WTC11 (cell line): ENCODE results near the gene RPS6KC1. TPM values are rescaled to one million over a fixed set of nuclear protein-coding genes. Genes with fewer than 3 reads are reported as not detected.
"Not testable (repeated sequence)": the region's sequence is repeated elsewhere in the genome, so short reads cannot be mapped to it uniquely, and the experiment has no call there.

ENCODE experiments used
- ATAC-seq: fragments of 200-7000 bp; cut with Tn5 transposase; 2 replicates; pipeline ENCODE4 v1.10.0; 2021; ENCODE audit warnings: mild to moderate bottlenecking, moderate library complexity
- CTCF ChIA-PET: fragments of 300-600 bp; sonication (Branson Sonifier 250); formaldehyde crosslinking; loops from one replicate; lab custom pipeline; 2021; ENCODE audit warnings: antibody characterized with exemption; lab: Charles Lee
- POLR2A ChIA-PET: fragments of 350-600 bp; sonication (Branson Sonifier 250); formaldehyde crosslinking; loops from one replicate; lab custom pipeline; 2021; ENCODE audit warnings: antibody characterized with exemption; lab: Charles Lee
- DNase-seq: peaks from one replicate; pipeline ENCODE4 v3.0.0; 2021; ENCODE audit warnings: low spot score
- H3K27ac Mint-ChIP-seq: 2 replicates; pipeline ENCODE4 v1.8.0; 2021; ENCODE audit warnings: mixed read lengths
- H3K27me3 Mint-ChIP-seq: 2 replicates; pipeline ENCODE4 v1.8.0; 2021; ENCODE audit warnings: low read depth, mild to moderate bottlenecking, moderate library complexity, mixed read lengths
- H3K36me3 Mint-ChIP-seq: 2 replicates; pipeline ENCODE4 v1.8.0; 2021; ENCODE audit warnings: mixed read lengths
- H3K4me1 Mint-ChIP-seq: 2 replicates; pipeline ENCODE4 v1.8.0; 2022; ENCODE audit warnings: mixed read lengths
- H3K4me3 Mint-ChIP-seq: 2 replicates; pipeline ENCODE4 v1.8.0; 2021; ENCODE audit warnings: mild to moderate bottlenecking, moderate library complexity, mixed read lengths
- H3K9me3 Mint-ChIP-seq: 2 replicates; pipeline ENCODE4 v1.8.0; 2021; ENCODE audit warnings: mixed read lengths
- EMX1 ChIP-seq: fragments of 250-450 bp; sonication (Bioruptor Pico); IDR thresholded peaks from 2 replicates; pipeline ENCODE4 v1.8.0; 2021; ENCODE audit warnings: mild to moderate bottlenecking
- JAZF1 ChIP-seq: fragments of 250-450 bp; sonication (Bioruptor Pico); IDR thresholded peaks from 2 replicates; pipeline ENCODE4 v1.9.0; 2021; ENCODE audit warnings: moderate library complexity, mild to moderate bottlenecking, inconsistent platforms
- OVOL2 ChIP-seq: fragments of 250-450 bp; sonication (Bioruptor Pico); IDR thresholded peaks from 2 replicates; pipeline ENCODE4 v1.9.0; 2021; ENCODE audit warnings: mild to moderate bottlenecking, borderline replicate concordance
- SP1 ChIP-seq: sonication (generic); formaldehyde crosslinking; conservative IDR thresholded peaks from 2 replicates; pipeline ENCODE4 v1.8.1; 2022; ENCODE audit warnings: missing genetic modification reagents
- TEAD1 ChIP-seq: sonication (generic); formaldehyde crosslinking; IDR thresholded peaks from 2 replicates; pipeline ENCODE4 v1.8.0; 2022; ENCODE audit warnings: mild to moderate bottlenecking, missing genetic modification reagents
- ZNF219 ChIP-seq: sonication (generic); formaldehyde crosslinking; IDR thresholded peaks from 2 replicates; pipeline ENCODE4 v1.8.0; 2023; ENCODE audit warnings: missing genetic modification reagents, mild to moderate bottlenecking, borderline replicate concordance
- ZNF416 ChIP-seq: fragments of 250-450 bp; sonication (Bioruptor Pico); IDR thresholded peaks from 2 replicates; pipeline ENCODE4 v1.9.0; 2021; ENCODE audit warnings: mild to moderate bottlenecking, inconsistent platforms
- total RNA-seq: library from RNA; stranded (reverse); gene quantifications from 3 replicates; pipeline ENCODE4 v1.2.3, GENCODE V29; 2021
- TF ChIP-seq, protein P1 (sequence below): fragments of 200-600 bp; IDR thresholded peaks from 2 replicates; pipeline ENCODE4 v1.8.0; 2022; ENCODE audit warnings: antibody characterized with exemption
- TF ChIP-seq, protein P2 (sequence below): sonication (generic); formaldehyde crosslinking; IDR thresholded peaks from 2 replicates; pipeline ENCODE4 v1.8.0; 2023; ENCODE audit warnings: missing genetic modification reagents
- TF ChIP-seq, protein P3 (sequence below): sonication (generic); formaldehyde crosslinking; IDR thresholded peaks from 2 replicates; pipeline ENCODE4 v1.8.1; 2022; ENCODE audit warnings: mild to moderate bottlenecking, moderate library complexity, missing genetic modification reagents
- TF ChIP-seq, protein P4 (sequence below): sonication (generic); formaldehyde crosslinking; IDR thresholded peaks from 2 replicates; pipeline ENCODE4 v1.8.1; 2023; ENCODE audit warnings: mild to moderate bottlenecking, missing genetic modification reagents
- TF ChIP-seq, protein P5 (sequence below): sonication (generic); formaldehyde crosslinking; IDR thresholded peaks from 2 replicates; pipeline ENCODE4 v1.8.0; 2022; ENCODE audit warnings: mild to moderate bottlenecking, missing genetic modification reagents
- TF ChIP-seq, protein P6 (sequence below): fragments of 250-450 bp; sonication (Bioruptor Pico); IDR thresholded peaks from 2 replicates; pipeline ENCODE4 v1.9.0; 2021; ENCODE audit warnings: mild to moderate bottlenecking
- TF ChIP-seq, protein P7 (sequence below): sonication (generic); formaldehyde crosslinking; IDR thresholded peaks from 2 replicates; pipeline ENCODE4 v1.8.0; 2022; ENCODE audit warnings: mild to moderate bottlenecking, missing genetic modification reagents
- TF ChIP-seq, protein P8 (sequence below): sonication (generic); formaldehyde crosslinking; IDR thresholded peaks from 2 replicates; pipeline ENCODE4 v1.8.0; 2022; ENCODE audit warnings: missing genetic modification reagents
- TF ChIP-seq, protein P9 (sequence below): fragments of 250-450 bp; sonication (Bioruptor Pico); IDR thresholded peaks from 2 replicates; pipeline ENCODE4 v1.9.0; 2021; ENCODE audit warnings: mild to moderate bottlenecking

RPS6KC1 gene
- total RNA-seq, 1 experiment from 2014 or later, result 17.4 TPM

DNA sequence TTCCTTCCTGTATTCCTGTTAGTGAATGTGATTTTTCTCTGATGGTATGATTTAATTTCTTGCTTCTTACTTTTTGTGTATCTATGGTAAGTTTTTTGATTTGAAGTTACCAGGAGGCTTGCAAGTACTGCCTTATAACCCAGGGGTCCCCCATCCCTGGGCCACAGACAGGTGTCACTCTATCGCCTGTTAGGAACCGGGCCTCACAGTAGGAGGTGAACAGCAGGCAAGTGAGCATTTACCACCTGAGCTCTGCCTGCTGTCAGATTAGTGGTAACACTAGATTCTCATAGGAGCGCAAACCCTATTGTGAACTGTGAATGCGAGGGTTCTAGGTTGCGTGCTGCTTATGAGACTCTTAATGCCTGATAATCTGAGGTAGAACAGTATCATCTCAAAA lies 143.3 kb downstream of the RPS6KC1 start (continued):
- TF ChIP-seq, protein P1, sequence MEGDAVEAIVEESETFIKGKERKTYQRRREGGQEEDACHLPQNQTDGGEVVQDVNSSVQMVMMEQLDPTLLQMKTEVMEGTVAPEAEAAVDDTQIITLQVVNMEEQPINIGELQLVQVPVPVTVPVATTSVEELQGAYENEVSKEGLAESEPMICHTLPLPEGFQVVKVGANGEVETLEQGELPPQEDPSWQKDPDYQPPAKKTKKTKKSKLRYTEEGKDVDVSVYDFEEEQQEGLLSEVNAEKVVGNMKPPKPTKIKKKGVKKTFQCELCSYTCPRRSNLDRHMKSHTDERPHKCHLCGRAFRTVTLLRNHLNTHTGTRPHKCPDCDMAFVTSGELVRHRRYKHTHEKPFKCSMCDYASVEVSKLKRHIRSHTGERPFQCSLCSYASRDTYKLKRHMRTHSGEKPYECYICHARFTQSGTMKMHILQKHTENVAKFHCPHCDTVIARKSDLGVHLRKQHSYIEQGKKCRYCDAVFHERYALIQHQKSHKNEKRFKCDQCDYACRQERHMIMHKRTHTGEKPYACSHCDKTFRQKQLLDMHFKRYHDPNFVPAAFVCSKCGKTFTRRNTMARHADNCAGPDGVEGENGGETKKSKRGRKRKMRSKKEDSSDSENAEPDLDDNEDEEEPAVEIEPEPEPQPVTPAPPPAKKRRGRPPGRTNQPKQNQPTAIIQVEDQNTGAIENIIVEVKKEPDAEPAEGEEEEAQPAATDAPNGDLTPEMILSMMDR, result no peak
- no peak for TF ChIP-seq SP1 (CRISPR knock-in tag)
- TF ChIP-seq, protein P2, sequence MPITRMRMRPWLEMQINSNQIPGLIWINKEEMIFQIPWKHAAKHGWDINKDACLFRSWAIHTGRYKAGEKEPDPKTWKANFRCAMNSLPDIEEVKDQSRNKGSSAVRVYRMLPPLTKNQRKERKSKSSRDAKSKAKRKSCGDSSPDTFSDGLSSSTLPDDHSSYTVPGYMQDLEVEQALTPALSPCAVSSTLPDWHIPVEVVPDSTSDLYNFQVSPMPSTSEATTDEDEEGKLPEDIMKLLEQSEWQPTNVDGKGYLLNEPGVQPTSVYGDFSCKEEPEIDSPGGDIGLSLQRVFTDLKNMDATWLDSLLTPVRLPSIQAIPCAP (CRISPR knock-in tag), result no peak
- TF ChIP-seq, protein P3, sequence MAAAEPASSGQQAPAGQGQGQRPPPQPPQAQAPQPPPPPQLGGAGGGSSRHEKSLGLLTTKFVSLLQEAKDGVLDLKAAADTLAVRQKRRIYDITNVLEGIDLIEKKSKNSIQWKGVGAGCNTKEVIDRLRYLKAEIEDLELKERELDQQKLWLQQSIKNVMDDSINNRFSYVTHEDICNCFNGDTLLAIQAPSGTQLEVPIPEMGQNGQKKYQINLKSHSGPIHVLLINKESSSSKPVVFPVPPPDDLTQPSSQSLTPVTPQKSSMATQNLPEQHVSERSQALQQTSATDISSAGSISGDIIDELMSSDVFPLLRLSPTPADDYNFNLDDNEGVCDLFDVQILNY, result no peak
- TF ChIP-seq, protein P4, sequence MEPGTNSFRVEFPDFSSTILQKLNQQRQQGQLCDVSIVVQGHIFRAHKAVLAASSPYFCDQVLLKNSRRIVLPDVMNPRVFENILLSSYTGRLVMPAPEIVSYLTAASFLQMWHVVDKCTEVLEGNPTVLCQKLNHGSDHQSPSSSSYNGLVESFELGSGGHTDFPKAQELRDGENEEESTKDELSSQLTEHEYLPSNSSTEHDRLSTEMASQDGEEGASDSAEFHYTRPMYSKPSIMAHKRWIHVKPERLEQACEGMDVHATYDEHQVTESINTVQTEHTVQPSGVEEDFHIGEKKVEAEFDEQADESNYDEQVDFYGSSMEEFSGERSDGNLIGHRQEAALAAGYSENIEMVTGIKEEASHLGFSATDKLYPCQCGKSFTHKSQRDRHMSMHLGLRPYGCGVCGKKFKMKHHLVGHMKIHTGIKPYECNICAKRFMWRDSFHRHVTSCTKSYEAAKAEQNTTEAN (CRISPR knock-in tag), result no peak

DNA sequence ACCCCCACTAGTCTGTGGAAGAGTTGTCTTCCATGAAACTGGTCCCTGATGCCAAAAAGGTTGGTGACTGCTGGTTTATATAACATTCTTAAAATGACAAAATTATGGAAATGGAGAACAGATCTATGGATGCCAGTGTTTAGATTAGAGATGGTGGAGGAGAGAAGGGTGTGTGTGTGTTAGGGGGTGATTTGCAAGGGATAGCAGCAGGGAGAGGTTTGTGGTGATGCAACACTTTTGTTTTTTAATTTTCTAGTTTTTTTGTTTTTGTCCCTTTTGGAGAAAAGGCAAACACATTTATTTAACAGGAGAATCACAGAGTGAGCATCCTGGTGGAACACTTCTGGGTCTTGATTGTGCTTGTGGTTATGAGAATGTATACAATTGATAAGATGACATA lies 143.8 kb downstream of the RPS6KC1 start:
- ChIA-PET CTCF (no interaction called here), POLR2A (interaction anchor here (0.6 kb wide), 1 partner anchor 9 kb away, joined by 3 read pairs; no protein-coding TSS in a partner anchor)
- Mint-ChIP-seq H3K27ac (no peak overlapping the region), H3K4me1 (no peaks in the 10 kb centered on the region), H3K36me3 (peaks cover 17% of the 10 kb centered on the region), H3K4me3 (no peak overlapping the region), H3K9me3 (peaks cover 24% of the 10 kb centered on the region), H3K27me3 (no peaks in the 10 kb centered on the region)
- no peak for ATAC-seq
- DNase-seq, result no peak
- TF ChIP-seq, protein P5, sequence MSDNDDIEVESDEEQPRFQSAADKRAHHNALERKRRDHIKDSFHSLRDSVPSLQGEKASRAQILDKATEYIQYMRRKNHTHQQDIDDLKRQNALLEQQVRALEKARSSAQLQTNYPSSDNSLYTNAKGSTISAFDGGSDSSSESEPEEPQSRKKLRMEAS, result no peak
- TF ChIP-seq OVOL2 (CRISPR knock-in tag), result no peak
- TF ChIP-seq ZNF416 (CRISPR knock-in tag), result no peak
- TF ChIP-seq JAZF1 (CRISPR knock-in tag), result no peak
- no peak for TF ChIP-seq EMX1 (CRISPR knock-in tag)
- TF ChIP-seq, protein P6, sequence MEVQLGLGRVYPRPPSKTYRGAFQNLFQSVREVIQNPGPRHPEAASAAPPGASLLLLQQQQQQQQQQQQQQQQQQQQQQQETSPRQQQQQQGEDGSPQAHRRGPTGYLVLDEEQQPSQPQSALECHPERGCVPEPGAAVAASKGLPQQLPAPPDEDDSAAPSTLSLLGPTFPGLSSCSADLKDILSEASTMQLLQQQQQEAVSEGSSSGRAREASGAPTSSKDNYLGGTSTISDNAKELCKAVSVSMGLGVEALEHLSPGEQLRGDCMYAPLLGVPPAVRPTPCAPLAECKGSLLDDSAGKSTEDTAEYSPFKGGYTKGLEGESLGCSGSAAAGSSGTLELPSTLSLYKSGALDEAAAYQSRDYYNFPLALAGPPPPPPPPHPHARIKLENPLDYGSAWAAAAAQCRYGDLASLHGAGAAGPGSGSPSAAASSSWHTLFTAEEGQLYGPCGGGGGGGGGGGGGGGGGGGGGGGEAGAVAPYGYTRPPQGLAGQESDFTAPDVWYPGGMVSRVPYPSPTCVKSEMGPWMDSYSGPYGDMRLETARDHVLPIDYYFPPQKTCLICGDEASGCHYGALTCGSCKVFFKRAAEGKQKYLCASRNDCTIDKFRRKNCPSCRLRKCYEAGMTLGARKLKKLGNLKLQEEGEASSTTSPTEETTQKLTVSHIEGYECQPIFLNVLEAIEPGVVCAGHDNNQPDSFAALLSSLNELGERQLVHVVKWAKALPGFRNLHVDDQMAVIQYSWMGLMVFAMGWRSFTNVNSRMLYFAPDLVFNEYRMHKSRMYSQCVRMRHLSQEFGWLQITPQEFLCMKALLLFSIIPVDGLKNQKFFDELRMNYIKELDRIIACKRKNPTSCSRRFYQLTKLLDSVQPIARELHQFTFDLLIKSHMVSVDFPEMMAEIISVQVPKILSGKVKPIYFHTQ, result no peak

DNA sequence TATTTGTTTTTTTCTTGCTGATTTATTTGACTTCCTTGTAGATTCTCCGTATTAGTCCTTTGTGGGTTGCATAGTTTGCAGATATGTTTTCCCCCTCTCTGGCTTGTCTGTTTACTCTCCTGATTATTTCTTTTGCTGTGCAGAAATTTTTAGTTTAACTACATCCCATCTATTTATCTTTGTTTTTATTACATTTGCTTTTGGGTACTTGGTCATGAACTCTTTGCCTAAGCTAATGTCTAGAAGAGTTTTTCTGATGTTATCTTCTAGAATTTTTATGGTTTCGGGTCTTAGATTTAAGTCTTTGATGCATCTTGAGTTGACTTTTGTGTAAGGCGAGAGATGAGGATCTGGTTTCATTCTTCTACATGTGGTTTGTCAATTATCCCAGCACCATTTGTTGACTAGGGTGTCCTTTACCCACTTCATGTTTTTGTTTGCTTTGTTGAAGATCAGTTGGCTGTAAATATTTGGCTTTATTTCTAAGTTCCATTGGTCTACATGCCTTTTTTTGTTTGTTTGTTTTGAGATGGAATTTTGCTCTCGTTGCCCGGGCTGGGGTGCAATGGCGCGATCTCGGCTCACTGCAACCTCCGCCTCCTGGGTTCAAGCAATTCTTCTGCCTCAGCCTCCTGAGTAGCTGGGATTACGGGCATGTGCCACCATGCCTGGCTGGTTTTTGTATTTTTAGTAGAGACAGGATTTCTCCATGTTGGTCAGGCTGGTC lies 145.4 kb downstream of the RPS6KC1 start:
- DNase-seq, CTCF ChIA-PET, H3K27ac Mint-ChIP-seq, H3K4me1 Mint-ChIP-seq, H3K4me3 Mint-ChIP-seq, ATAC-seq, H3K27me3 Mint-ChIP-seq, POLR2A ChIA-PET: not testable (repeated sequence)
- Mint-ChIP-seq H3K9me3 (peaks cover 21% of the 10 kb centered on the region), H3K36me3 (peaks cover 22% of the 10 kb centered on the region)

DNA sequence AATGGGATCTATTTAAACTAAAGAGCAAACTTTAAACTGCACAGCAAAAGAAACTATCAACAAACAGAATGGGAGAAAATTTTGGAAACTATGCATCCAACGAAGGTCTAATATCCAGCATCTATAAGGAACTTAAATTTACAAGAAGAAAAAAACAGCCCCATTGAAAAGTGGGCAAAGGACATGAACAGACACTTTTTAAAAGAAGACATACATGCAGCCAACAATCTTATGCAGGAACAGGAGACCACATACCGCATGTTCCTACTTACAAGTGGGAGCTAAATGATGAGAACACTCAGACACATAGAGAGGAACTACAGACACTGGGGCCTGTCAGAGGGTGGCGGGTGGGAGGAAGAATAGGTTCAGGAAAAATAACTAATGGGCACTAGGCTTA lies 149.6 kb downstream of the RPS6KC1 start:
- DNase-seq, result no peak
- no peak overlapping the region for H3K27ac Mint-ChIP-seq
- H3K27me3 Mint-ChIP-seq, result no peaks in the 10 kb centered on the region
- ChIA-PET POLR2A (no interaction called here), CTCF (no interaction called here)
- H3K36me3 Mint-ChIP-seq, result peaks cover 25% of the 10 kb centered on the region
- no peak for ATAC-seq
- H3K9me3 Mint-ChIP-seq, result peaks cover 21% of the 10 kb centered on the region
- peaks cover 7% of the 10 kb centered on the region; the same call in 1 of the 2 replicates for H3K4me1 Mint-ChIP-seq
- no peak overlapping the region for H3K4me3 Mint-ChIP-seq
- TF ChIP-seq TEAD1 (no peak), ZNF219 (CRISPR knock-in tag) (no peak)
- TF ChIP-seq, protein P7, sequence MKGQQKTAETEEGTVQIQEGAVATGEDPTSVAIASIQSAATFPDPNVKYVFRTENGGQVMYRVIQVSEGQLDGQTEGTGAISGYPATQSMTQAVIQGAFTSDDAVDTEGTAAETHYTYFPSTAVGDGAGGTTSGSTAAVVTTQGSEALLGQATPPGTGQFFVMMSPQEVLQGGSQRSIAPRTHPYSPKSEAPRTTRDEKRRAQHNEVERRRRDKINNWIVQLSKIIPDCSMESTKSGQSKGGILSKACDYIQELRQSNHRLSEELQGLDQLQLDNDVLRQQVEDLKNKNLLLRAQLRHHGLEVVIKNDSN (CRISPR knock-in tag), result no peak
- TF ChIP-seq, protein P8, sequence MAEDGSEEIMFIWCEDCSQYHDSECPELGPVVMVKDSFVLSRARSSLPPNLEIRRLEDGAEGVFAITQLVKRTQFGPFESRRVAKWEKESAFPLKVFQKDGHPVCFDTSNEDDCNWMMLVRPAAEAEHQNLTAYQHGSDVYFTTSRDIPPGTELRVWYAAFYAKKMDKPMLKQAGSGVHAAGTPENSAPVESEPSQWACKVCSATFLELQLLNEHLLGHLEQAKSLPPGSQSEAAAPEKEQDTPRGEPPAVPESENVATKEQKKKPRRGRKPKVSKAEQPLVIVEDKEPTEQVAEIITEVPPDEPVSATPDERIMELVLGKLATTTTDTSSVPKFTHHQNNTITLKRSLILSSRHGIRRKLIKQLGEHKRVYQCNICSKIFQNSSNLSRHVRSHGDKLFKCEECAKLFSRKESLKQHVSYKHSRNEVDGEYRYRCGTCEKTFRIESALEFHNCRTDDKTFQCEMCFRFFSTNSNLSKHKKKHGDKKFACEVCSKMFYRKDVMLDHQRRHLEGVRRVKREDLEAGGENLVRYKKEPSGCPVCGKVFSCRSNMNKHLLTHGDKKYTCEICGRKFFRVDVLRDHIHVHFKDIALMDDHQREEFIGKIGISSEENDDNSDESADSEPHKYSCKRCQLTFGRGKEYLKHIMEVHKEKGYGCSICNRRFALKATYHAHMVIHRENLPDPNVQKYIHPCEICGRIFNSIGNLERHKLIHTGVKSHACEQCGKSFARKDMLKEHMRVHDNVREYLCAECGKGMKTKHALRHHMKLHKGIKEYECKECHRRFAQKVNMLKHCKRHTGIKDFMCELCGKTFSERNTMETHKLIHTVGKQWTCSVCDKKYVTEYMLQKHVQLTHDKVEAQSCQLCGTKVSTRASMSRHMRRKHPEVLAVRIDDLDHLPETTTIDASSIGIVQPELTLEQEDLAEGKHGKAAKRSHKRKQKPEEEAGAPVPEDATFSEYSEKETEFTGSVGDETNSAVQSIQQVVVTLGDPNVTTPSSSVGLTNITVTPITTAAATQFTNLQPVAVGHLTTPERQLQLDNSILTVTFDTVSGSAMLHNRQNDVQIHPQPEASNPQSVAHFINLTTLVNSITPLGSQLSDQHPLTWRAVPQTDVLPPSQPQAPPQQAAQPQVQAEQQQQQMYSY, result no peak
- TF ChIP-seq, protein P9, sequence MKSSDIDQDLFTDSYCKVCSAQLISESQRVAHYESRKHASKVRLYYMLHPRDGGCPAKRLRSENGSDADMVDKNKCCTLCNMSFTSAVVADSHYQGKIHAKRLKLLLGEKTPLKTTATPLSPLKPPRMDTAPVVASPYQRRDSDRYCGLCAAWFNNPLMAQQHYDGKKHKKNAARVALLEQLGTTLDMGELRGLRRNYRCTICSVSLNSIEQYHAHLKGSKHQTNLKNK (CRISPR knock-in tag), result no peak
